UCSD-AML1 (cell line): ENCODE results near the gene PRUNE1.

Experiments
- DNase-seq: peaks from one replicate; lab custom pipeline; 2025; ENCODE audit not compliant: unreplicated experiment; lab: John Stamatoyannopoulos, UW

Gene PRUNE1

GRCh38 chr1:150976879-150977694, 31.2 kb upstream of the PRUNE1 start:
- DNase-seq = peak; percentile 94

DNA sequence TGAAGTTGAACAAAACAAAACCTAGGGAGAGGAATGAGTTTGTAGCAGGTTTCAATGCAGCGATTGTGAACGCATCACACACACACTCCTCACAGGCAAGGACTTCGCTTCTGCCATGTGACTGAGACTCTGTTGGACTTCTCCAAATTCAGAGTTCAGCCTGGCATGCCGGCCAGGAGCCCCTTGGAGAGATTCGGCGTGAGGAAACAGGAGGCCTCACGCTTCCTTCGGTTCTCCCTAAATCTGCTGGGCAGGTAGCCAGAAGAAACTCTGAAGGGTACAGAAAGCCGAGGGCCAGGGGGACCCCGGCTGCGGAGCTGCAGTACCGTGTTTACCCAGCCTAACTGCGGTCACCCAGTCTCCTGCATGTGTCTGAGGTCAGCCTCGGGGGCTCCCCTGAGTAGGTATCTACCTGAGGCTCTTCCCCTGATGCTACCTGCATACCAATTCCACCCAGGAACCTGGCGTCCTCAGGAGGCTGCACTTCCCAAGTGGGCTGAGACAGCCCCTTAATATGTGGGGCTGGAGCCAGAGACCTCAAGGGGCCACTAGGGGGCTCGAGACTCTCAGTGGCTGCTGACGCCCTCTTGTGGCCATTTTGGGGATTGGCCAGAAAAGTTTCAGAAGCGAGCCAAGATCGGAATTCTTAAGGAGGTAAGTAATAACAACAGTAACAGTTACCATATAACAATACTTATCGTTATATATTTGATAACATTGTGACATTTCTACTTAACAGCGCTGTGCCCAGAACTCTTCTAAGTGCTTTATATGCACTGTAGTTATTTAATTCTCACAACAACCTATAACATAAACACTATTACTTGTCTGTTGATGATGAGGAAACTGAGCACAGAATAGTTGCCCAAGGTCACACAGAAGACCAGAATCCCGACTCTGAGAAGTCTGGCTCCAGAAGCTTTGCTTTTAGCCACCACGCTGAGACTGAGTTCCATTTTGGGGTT, 28.9 kb upstream of the PRUNE1 start:
- DNase-seq = peak; percentile 85

DNA sequence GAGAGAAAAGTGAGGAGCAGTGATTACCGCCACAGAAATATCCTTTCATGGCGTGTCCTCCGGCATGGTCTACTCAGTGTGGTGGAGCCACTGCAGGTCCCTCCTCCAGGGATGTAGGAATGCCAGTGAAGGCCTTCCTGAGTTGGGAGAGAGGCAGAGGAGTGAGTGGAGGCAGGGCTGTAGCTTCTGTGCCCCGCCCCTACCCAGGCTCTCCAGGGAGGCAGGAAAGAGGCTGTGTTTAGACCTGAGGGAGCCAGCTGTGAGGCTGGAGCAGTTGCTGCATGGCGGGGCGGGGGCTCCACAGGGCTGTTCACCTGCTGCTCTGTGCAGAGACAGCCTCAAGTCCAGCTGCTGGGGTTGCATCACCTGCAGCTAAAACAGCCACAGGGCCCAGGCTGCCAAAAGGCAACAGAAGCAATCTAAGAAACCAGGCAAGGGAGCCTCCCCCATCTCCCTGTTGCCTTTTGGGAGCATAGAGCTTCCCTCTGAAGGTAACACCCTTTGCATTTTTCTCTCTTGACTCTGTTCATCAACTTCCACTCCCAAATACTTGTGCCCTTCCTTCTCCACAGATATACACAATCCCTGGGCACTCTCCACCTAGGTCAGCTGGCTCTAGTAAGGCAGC, 27.0 kb upstream of the PRUNE1 start:
- DNase-seq = no peak

- DNase-seq = peak; percentile 60
Measured at GRCh38 chr1:150981805-150982712, 26.2 kb upstream of the PRUNE1 start, which contains the start of gene ANXA9. ANXA9 (plus strand) TSS chr1:150982292; CDS start chr1:150983106, 814 bp downstream.

- DNase-seq = no peak
Measured at GRCh38 chr1:150985179-150985825, 22.9 kb upstream of the PRUNE1 start.

GRCh38 chr1:150987924-150988323, 20.3 kb upstream of the PRUNE1 start:
- no peak for DNase-seq

DNA sequence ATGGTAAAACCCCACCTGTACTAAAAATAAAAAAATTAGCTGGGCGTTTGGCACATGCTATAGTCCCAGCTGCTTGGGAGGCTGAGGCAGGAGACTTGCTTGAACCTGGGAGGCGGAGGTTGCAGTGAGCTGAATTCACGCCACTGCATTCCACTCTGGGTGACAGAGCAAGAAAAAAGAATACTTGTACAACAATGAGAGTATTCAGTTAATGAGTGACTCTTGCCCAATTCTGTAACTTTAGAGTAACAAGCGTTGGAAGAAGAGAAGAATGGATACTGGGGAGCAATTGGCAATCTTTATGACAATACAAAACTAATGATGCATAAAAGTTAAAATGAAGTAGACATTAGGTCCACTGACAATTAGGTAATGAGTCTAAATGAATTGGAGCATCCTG, 15.6 kb upstream of the PRUNE1 start:
- DNase-seq = no peak

GRCh38 chr1:150994248-150994647, 14.0 kb upstream of the PRUNE1 start:
- DNase-seq = no peak

DNA sequence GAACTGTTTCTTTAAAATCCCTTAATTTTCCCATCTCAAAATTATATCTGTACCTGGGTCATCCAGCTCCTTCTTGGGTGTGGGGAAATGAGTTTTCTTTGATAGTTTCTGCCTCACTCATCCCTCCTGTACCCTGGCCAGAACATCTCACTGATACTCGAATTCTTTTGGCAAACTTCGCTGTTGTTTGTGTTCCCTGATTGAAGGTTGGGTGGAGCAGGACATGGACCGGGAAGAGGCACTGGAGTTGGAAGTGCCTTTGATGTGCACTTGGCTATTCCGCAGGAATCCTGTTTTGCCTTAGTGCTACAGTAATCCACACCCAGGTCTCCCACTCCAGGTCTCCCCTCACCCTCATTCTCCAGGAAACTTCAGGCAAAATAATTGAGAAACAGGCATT, 12.8 kb upstream of the PRUNE1 start:
- no peak for DNase-seq

GRCh38 chr1:150995896-150996295, 12.4 kb upstream of the PRUNE1 start:
- no peak for DNase-seq

- no peak for DNase-seq
Measured at GRCh38 chr1:150997126-150997872, 10.9 kb upstream of the PRUNE1 start.

DNA sequence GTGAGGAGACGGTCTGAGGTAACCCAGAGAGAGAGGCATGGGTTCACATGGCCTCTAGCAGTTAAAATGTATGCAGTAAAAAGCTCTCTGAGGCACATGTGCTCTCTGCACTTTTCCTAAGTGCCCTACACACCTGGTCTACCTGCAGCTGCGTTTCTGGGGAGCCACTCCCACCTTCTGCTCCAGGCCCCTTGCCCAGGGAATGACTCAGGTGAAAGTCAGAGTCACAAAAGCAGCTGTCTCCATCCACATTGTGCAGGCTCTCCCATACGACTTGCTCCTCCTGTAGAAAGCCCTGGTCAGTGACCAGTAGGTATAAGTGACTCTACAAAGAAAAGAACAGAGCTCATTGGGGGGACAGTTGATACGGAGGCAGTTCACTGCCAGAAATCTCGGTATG, 10.3 kb upstream of the PRUNE1 start:
- DNase-seq = no peak

- DNase-seq = peak; percentile 59
Measured at GRCh38 chr1:150999051-150999674, 9.1 kb upstream of the PRUNE1 start.

DNA sequence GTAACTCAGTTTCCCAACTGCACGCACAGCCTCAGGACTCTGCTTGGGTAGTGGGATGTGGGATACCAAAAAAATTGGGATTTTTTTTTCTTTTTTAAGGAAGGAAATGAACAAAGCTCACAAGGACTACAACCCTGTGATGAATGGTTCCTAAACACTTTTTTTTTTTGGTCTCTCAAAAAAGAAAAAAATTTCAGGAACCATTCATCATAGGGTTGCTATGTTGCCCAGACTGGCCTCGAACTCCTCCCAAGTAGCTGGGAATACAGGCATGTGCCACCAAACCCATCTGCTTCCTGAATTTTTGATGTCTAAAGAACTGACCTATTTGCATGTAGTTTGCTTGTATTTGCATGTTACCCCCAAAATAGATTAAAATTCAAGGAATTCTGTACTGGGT, 8.3 kb upstream of the PRUNE1 start:
- no peak for DNase-seq

DNA sequence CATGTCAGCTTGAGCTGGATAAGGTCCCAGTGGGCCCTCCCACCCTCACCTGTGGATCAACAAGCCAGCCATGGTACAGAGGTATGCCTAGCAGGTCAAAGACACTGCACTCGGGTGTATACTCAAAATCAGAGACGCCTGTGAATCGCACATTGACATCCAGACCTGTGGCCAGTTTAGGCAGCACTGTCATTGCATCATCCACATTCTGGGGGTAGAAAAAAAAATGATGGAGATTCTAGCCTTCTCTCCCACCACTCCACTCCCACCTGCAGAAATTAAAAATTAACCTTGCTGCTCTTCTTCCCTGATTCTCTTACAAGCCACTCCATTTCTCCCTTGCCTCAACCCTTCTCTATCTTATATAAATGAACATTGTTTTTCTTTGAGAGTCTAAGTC, 7.8 kb upstream of the PRUNE1 start:
- no peak for DNase-seq

GRCh38 chr1:151001602-151002001, 6.6 kb upstream of the PRUNE1 start:
- no peak for DNase-seq

DNA sequence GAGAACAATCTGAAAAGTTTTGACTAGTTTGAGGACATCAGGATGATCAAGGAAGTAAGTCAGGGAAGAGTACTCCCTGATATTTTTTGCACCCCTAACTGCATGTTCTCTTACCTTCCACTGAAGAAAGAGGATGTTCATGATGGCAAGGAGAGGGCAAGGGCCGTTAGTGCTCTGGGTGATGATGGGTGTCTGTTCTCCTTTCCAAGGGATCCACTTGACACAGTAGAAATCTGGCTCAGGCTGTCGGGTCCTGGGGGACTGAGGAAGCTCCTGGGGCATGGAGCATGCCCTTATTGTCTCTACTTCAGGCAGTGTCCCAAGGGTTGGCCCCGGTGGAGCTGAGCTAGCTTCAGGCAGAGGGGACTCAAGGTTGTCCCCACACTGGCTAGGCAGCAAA, 6.2 kb upstream of the PRUNE1 start:
- no peak for DNase-seq

DNA sequence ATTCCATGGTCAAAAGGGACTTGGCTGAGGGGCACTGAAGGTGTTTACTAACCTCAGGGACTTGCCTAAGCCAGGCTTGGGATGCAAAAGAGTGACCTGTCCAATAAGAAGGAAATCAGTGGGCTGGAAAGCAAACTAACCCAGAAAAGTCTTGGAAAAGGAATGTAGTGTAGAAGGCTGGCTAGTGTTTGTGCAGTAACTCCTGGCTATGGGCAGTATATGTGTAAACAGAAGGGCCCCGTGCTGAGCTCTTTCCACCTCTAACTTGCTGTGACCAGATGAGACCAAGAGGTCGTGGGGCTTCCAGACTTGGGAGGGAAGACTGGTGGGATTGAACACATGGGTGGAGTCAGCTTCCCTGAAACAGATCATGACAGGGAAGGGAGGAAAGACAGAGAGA, 5.6 kb upstream of the PRUNE1 start:
- DNase-seq = no peak

DNA sequence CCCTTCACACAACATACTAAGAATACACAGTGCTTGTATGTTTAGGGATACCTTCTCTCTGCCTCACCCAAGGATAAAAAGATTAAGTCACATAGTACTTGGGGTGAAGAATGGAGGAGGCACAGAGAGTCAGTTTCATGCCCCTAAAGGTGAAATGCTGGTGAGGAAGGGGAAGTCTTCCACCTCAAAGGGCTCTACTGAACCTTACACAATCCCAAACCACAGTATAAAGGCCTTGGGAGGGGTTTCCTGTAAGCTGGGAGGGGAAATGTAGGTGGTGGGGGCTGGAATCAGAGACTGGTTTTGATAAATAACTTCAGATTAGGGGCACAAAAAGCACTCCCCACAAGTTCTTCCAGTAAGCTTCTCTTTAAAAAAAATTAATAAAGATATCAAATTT, 5.1 kb upstream of the PRUNE1 start:
- no peak for DNase-seq
